Loucy (cell line): Measurements from ENCODE around the gene RSKR.

ENCODE experiments used
- H2AFZ ChIP-seq: fragments of 200-600 bp; sonication (generic); 2 replicates; pipeline ENCODE4 v1.6.0; 2016; ENCODE audit warnings: antibody characterized with exemption, mild to moderate bottlenecking, low read length, moderate library complexity
- H3F3A ChIP-seq: fragments of 200-600 bp; 2 replicates; pipeline ENCODE4 v1.6.0; 2016; ENCODE audit warnings: antibody characterized with exemption, low read depth, mild to moderate bottlenecking
- H3K27me3 ChIP-seq: fragments of 200-600 bp; sonication (generic); 2 replicates; pipeline ENCODE4 v1.6.1; 2014; ENCODE audit warnings: low read length, mild to moderate bottlenecking; ENCODE audit not compliant: insufficient read depth, poor library complexity, severe bottlenecking
- H3K36me3 ChIP-seq: fragments of 200-600 bp; sonication (generic); 2 replicates; pipeline ENCODE4 v1.6.1; 2016; ENCODE audit warnings: low read length; ENCODE audit not compliant: insufficient read depth
- H3K4me1 ChIP-seq: fragments of 200-600 bp; sonication (generic); 2 replicates; pipeline ENCODE4 v1.5.1; 2014; ENCODE audit warnings: low read length, mild to moderate bottlenecking; ENCODE audit not compliant: insufficient read depth, poor library complexity, severe bottlenecking
- H3K4me2 ChIP-seq: fragments of 200-600 bp; sonication (generic); 2 replicates; pipeline ENCODE4 v1.6.0; 2014; ENCODE audit warnings: antibody characterized with exemption, low read length, low read depth, mild to moderate bottlenecking; ENCODE audit not compliant: poor library complexity, severe bottlenecking
- H3K4me3 ChIP-seq: fragments of 200-600 bp; sonication (generic); 2 replicates; pipeline ENCODE4 v1.5.1; 2014; ENCODE audit warnings: low read length, mild to moderate bottlenecking, mixed read lengths; ENCODE audit not compliant: poor library complexity, severe bottlenecking
- H3K79me2 ChIP-seq: fragments of 200-600 bp; sonication (generic); 2 replicates; pipeline ENCODE4 v1.6.1; 2014; ENCODE audit warnings: low read length; ENCODE audit not compliant: insufficient read depth
- H3K9ac ChIP-seq: fragments of 200-600 bp; sonication (generic); 2 replicates; pipeline ENCODE4 v1.6.0; 2014; ENCODE audit warnings: mild to moderate bottlenecking, low read depth, low read length, moderate library complexity; ENCODE audit not compliant: poor library complexity, severe bottlenecking
- H3K9me2 ChIP-seq: fragments of 200-600 bp; sonication (generic); replicated peaks from 2 replicates; pipeline ENCODE4 v1.6.1; 2016; ENCODE audit warnings: low read depth, low read length, mixed read lengths
- H3K9me3 ChIP-seq: fragments of 200-600 bp; sonication (generic); 2 replicates; pipeline ENCODE4 v1.6.1; 2014; ENCODE audit warnings: mild to moderate bottlenecking, antibody characterized with exemption, low read length, low read depth; ENCODE audit not compliant: insufficient read depth
- H4K20me1 ChIP-seq: fragments of 200-600 bp; sonication (generic); 2 replicates; pipeline ENCODE4 v1.6.0; 2014; ENCODE audit warnings: antibody characterized with exemption, low read length, mild to moderate bottlenecking; ENCODE audit not compliant: insufficient read depth, poor library complexity, severe bottlenecking
- CTCF ChIP-seq: fragments of 200-600 bp; sonication (generic); conservative IDR thresholded peaks from 2 replicates; pipeline ENCODE4 v1.5.1; 2014; ENCODE audit warnings: mild to moderate bottlenecking, antibody characterized with exemption, low read length
- EZH2phosphoT487 ChIP-seq: fragments of 200-600 bp; IDR thresholded peaks from 2 replicates; pipeline ENCODE4 v1.6.1; 2018; ENCODE audit warnings: antibody characterized with exemption, mild to moderate bottlenecking, moderate library complexity, borderline replicate concordance

RSKR gene

GRCh38 chr17:28623696-28624095 is 9.7 kb upstream of the RSKR start:
- no peak overlapping the region for H3K4me3 ChIP-seq
- H3K4me2 ChIP-seq = no peak overlapping the region
- H2AFZ ChIP-seq = no peak overlapping the region
- no peaks in the 10 kb centered on the region for H4K20me1 ChIP-seq
- H3F3A ChIP-seq = no peaks in the 10 kb centered on the region
- no peaks in the 10 kb centered on the region for H3K9me2 ChIP-seq
- TF ChIP-seq EZH2phosphoT487 (no peak), CTCF (no peak)
- H3K9ac ChIP-seq = no peak overlapping the region
- H3K9me3 ChIP-seq = no peaks in the 10 kb centered on the region
- H3K36me3 ChIP-seq = peaks cover 71% of the 10 kb centered on the region
- no peaks in the 10 kb centered on the region for H3K27me3 ChIP-seq
- no peaks in the 10 kb centered on the region for H3K4me1 ChIP-seq
- no peaks in the 10 kb centered on the region for H3K79me2 ChIP-seq

DNA sequence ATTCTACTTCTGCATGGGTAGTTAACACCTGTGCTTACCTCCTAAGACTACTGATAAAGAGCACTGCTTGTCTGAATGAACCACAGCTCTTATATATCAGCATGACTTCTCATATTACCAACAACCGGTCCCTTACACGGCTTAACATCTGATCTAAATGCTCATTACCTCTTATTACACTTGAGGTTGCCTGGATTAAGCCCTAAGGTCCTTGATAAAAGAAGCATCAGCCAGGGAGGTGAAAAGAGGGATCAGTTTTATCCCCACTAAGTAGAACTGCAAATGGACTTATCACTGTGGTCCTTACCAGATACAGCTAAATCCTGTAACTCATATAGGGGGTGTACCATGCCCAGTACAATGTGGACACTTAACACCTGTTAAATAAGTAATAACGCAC is 8.2 kb upstream of the RSKR start:
- no peaks in the 10 kb centered on the region for H3K4me1 ChIP-seq
- H2AFZ ChIP-seq = no peak overlapping the region
- TF ChIP-seq EZH2phosphoT487 (no peak), CTCF (no peak)
- H3K79me2 ChIP-seq = no peaks in the 10 kb centered on the region
- no peaks in the 10 kb centered on the region for H4K20me1 ChIP-seq
- H3F3A ChIP-seq = no peaks in the 10 kb centered on the region
- no peak overlapping the region for H3K9ac ChIP-seq
- H3K36me3 ChIP-seq = peaks cover 72% of the 10 kb centered on the region
- H3K4me3 ChIP-seq = no peak overlapping the region
- no peak overlapping the region for H3K4me2 ChIP-seq
- no peaks in the 10 kb centered on the region for H3K9me2 ChIP-seq
- H3K9me3 ChIP-seq = no peaks in the 10 kb centered on the region
- no peaks in the 10 kb centered on the region for H3K27me3 ChIP-seq

DNA sequence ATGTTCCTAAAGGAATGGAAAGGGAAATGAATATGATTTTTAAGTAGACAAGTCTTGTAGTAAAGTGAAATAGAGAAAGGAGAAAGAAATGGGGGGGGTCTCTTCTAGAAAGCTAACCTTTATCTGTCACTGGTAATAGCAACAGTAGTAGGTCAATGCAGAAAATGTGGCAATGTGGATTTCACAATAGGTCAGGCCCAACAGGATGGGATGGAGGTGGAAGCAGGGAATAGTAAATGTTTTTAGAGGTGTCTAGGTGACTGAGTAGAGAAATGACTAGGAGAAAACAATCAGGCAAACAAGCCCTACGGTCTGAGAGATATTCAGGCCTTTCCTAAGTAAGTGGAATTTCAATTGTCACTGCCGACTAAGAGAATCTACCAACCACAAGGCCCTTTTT is 6.0 kb upstream of the RSKR start:
- no peak overlapping the region for H3K4me2 ChIP-seq
- peaks cover 88% of the 10 kb centered on the region for H3K36me3 ChIP-seq
- H3K9me2 ChIP-seq = no peaks in the 10 kb centered on the region
- H3K27me3 ChIP-seq = no peaks in the 10 kb centered on the region
- no peaks in the 10 kb centered on the region for H3F3A ChIP-seq
- H3K9ac ChIP-seq = no peak overlapping the region
- no peak overlapping the region for H3K4me3 ChIP-seq
- H2AFZ ChIP-seq = no peak overlapping the region
- no peaks in the 10 kb centered on the region for H3K9me3 ChIP-seq
- H4K20me1 ChIP-seq = no peaks in the 10 kb centered on the region
- H3K4me1 ChIP-seq = no peaks in the 10 kb centered on the region
- TF ChIP-seq EZH2phosphoT487 (no peak), CTCF (no peak)
- no peaks in the 10 kb centered on the region for H3K79me2 ChIP-seq
